Measurements from ENCODE around the gene REEP3. TPM values are rescaled to one million over a fixed set of nuclear protein-coding genes. Genes with fewer than 3 reads are reported as not detected.

REEP3 gene
- total and polyA plus RNA-seq, 2 of the 8 experiments (the other 6 are each of a cell fraction or from before 2014, with no cell fraction given) = 5.8 to 31.5 TPM

- no peak for TF ChIP-seq SAP30 (IDR thresholded peaks at IDR 0.05; ENCODE audit: insufficient read depth, insufficient replicate concordance, low read length)
- TF ChIP-seq CREB1 (IDR thresholded peaks at IDR 0.05) = no peak
- TF ChIP-seq, protein P1, sequence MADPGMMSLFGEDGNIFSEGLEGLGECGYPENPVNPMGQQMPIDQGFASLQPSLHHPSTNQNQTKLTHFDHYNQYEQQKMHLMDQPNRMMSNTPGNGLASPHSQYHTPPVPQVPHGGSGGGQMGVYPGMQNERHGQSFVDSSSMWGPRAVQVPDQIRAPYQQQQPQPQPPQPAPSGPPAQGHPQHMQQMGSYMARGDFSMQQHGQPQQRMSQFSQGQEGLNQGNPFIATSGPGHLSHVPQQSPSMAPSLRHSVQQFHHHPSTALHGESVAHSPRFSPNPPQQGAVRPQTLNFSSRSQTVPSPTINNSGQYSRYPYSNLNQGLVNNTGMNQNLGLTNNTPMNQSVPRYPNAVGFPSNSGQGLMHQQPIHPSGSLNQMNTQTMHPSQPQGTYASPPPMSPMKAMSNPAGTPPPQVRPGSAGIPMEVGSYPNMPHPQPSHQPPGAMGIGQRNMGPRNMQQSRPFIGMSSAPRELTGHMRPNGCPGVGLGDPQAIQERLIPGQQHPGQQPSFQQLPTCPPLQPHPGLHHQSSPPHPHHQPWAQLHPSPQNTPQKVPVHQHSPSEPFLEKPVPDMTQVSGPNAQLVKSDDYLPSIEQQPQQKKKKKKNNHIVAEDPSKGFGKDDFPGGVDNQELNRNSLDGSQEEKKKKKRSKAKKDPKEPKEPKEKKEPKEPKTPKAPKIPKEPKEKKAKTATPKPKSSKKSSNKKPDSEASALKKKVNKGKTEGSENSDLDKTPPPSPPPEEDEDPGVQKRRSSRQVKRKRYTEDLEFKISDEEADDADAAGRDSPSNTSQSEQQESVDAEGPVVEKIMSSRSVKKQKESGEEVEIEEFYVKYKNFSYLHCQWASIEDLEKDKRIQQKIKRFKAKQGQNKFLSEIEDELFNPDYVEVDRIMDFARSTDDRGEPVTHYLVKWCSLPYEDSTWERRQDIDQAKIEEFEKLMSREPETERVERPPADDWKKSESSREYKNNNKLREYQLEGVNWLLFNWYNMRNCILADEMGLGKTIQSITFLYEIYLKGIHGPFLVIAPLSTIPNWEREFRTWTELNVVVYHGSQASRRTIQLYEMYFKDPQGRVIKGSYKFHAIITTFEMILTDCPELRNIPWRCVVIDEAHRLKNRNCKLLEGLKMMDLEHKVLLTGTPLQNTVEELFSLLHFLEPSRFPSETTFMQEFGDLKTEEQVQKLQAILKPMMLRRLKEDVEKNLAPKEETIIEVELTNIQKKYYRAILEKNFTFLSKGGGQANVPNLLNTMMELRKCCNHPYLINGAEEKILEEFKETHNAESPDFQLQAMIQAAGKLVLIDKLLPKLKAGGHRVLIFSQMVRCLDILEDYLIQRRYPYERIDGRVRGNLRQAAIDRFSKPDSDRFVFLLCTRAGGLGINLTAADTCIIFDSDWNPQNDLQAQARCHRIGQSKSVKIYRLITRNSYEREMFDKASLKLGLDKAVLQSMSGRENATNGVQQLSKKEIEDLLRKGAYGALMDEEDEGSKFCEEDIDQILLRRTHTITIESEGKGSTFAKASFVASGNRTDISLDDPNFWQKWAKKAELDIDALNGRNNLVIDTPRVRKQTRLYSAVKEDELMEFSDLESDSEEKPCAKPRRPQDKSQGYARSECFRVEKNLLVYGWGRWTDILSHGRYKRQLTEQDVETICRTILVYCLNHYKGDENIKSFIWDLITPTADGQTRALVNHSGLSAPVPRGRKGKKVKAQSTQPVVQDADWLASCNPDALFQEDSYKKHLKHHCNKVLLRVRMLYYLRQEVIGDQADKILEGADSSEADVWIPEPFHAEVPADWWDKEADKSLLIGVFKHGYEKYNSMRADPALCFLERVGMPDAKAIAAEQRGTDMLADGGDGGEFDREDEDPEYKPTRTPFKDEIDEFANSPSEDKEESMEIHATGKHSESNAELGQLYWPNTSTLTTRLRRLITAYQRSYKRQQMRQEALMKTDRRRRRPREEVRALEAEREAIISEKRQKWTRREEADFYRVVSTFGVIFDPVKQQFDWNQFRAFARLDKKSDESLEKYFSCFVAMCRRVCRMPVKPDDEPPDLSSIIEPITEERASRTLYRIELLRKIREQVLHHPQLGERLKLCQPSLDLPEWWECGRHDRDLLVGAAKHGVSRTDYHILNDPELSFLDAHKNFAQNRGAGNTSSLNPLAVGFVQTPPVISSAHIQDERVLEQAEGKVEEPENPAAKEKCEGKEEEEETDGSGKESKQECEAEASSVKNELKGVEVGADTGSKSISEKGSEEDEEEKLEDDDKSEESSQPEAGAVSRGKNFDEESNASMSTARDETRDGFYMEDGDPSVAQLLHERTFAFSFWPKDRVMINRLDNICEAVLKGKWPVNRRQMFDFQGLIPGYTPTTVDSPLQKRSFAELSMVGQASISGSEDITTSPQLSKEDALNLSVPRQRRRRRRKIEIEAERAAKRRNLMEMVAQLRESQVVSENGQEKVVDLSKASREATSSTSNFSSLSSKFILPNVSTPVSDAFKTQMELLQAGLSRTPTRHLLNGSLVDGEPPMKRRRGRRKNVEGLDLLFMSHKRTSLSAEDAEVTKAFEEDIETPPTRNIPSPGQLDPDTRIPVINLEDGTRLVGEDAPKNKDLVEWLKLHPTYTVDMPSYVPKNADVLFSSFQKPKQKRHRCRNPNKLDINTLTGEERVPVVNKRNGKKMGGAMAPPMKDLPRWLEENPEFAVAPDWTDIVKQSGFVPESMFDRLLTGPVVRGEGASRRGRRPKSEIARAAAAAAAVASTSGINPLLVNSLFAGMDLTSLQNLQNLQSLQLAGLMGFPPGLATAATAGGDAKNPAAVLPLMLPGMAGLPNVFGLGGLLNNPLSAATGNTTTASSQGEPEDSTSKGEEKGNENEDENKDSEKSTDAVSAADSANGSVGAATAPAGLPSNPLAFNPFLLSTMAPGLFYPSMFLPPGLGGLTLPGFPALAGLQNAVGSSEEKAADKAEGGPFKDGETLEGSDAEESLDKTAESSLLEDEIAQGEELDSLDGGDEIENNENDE (IDR thresholded peaks at IDR 0.05; ENCODE audit: insufficient replicate concordance, low read length) = no peak
- TF ChIP-seq ASH2L (IDR thresholded peaks at IDR 0.05; ENCODE audit: low read length) = no peak
Measured at GRCh38 chr10:63506554-63506953, 14.6 kb upstream of the REEP3 start (continued).

All from H1 (cell line).